Activated T-cell treated with anti-CD3 and anti-CD28 coated beads for 1 hour (primary cell): ENCODE results near the gene METTL16.
"Not testable (repeated sequence)": the region's sequence is repeated elsewhere in the genome, so short reads cannot be mapped to it uniquely, and the experiment has no call there.

Experiments used
- DNase-seq: peaks from one replicate; pipeline ENCODE4 v3.0.0-alpha.2; 2020; ENCODE audit warnings: low read depth

METTL16 gene

GRCh38 chr17:2502871-2503580 lies 8.7 kb downstream of the METTL16 start:
- no peak for DNase-seq

- no peak for DNase-seq
Measured at GRCh38 chr17:2500446-2500845, 11.2 kb downstream of the METTL16 start.

GRCh38 chr17:2489286-2489685 lies 22.4 kb downstream of the METTL16 start:
- DNase-seq = not testable (repeated sequence)

GRCh38 chr17:2487306-2487705 lies 24.4 kb downstream of the METTL16 start:
- no peak for DNase-seq

- not testable (repeated sequence) for DNase-seq
Measured at GRCh38 chr17:2486709-2487108, 25.0 kb downstream of the METTL16 start.

- DNase-seq = no peak
Measured at GRCh38 chr17:2485970-2486369, 25.7 kb downstream of the METTL16 start.

- DNase-seq = no peak
Measured at GRCh38 chr17:2485543-2485942, 26.1 kb downstream of the METTL16 start.

- no peak for DNase-seq
Measured at GRCh38 chr17:2484876-2485275, 26.8 kb downstream of the METTL16 start.

- DNase-seq = no peak
Measured at GRCh38 chr17:2483084-2483483, 28.6 kb downstream of the METTL16 start.

GRCh38 chr17:2482218-2482617 lies 29.5 kb downstream of the METTL16 start:
- no peak for DNase-seq

GRCh38 chr17:2481760-2482159 lies 29.9 kb downstream of the METTL16 start:
- no peak for DNase-seq

GRCh38 chr17:2478458-2478857 lies 33.2 kb downstream of the METTL16 start:
- no peak for DNase-seq

- no peak for DNase-seq
Measured at GRCh38 chr17:2475056-2475455, 36.6 kb downstream of the METTL16 start.

- no peak for DNase-seq
Measured at GRCh38 chr17:2474371-2474770, 37.3 kb downstream of the METTL16 start.

GRCh38 chr17:2468270-2468669 lies 43.4 kb downstream of the METTL16 start:
- no peak for DNase-seq

GRCh38 chr17:2466931-2467330 lies 44.8 kb downstream of the METTL16 start:
- no peak for DNase-seq

GRCh38 chr17:2462481-2462880 lies 49.2 kb downstream of the METTL16 start:
- DNase-seq = no peak

- DNase-seq = no peak
Measured at GRCh38 chr17:2459917-2460271, 51.8 kb downstream of the METTL16 start.

- DNase-seq = no peak
Measured at GRCh38 chr17:2457913-2458312, 53.8 kb downstream of the METTL16 start.

- DNase-seq = no peak
Measured at GRCh38 chr17:2456475-2456874, 55.2 kb downstream of the METTL16 start.

- DNase-seq = no peak
Measured at GRCh38 chr17:2455956-2456355, 55.7 kb downstream of the METTL16 start.

GRCh38 chr17:2453866-2454265 lies 57.8 kb downstream of the METTL16 start:
- no peak for DNase-seq

GRCh38 chr17:2453325-2453724 lies 58.4 kb downstream of the METTL16 start:
- no peak for DNase-seq

- no peak for DNase-seq
Measured at GRCh38 chr17:2452216-2452750, 59.4 kb downstream of the METTL16 start.
